ENCODE data around the gene ALB.

Gene ALB

DNA sequence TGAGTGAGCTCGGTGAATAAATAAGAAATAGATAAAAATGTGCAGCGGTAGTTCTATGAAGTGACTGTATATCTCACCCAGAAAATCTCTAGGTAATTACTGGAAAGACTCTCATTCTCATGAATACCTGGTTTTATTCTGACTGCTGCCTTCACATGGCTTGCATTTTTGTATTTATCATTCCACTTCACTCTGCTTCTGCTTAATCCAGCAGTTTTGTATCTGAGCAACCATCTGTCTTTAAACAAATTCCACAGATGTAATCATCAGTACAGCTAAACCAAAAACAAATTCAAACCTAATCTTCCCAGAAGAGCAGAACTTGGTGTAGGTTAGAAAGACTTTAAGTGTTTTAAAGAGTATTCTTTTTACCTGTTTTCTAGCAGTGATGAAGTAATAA lies 11.2 kb upstream of the ALB start:
- H3K79me2 ChIP-seq (ENCODE audit: low read length): no peaks in the 10 kb centered on the region
- no peak for TF ChIP-seq EZH2phosphoT487 (IDR thresholded peaks at IDR 0.05; ENCODE audit: low read depth)
- TF ChIP-seq, protein P1, sequence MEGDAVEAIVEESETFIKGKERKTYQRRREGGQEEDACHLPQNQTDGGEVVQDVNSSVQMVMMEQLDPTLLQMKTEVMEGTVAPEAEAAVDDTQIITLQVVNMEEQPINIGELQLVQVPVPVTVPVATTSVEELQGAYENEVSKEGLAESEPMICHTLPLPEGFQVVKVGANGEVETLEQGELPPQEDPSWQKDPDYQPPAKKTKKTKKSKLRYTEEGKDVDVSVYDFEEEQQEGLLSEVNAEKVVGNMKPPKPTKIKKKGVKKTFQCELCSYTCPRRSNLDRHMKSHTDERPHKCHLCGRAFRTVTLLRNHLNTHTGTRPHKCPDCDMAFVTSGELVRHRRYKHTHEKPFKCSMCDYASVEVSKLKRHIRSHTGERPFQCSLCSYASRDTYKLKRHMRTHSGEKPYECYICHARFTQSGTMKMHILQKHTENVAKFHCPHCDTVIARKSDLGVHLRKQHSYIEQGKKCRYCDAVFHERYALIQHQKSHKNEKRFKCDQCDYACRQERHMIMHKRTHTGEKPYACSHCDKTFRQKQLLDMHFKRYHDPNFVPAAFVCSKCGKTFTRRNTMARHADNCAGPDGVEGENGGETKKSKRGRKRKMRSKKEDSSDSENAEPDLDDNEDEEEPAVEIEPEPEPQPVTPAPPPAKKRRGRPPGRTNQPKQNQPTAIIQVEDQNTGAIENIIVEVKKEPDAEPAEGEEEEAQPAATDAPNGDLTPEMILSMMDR (IDR thresholded peaks at IDR 0.05; ENCODE audit: low read depth, low read length): no peak
- no peaks in the 10 kb centered on the region for H3K9me3 ChIP-seq (ENCODE audit: insufficient read depth, low read length)
- no peak overlapping the region for H2AFZ ChIP-seq (ENCODE audit: low read depth, low read length)
- H3K9ac ChIP-seq (ENCODE audit: low read length): no peak overlapping the region
- no peaks in the 10 kb centered on the region for H4K20me1 ChIP-seq (ENCODE audit: insufficient read depth, low read length)
- no peak overlapping the region for H3K4me2 ChIP-seq (ENCODE audit: low read length)
- H3K27me3 ChIP-seq (ENCODE audit: low read depth, low read length): no peaks in the 10 kb centered on the region
- H3K4me1 ChIP-seq (ENCODE audit: low read length): peaks cover 3% of the 10 kb centered on the region; the same call in 1 of the 2 replicates
- no peak overlapping the region for H3K27ac ChIP-seq (ENCODE audit: low read length)
- H3K36me3 ChIP-seq (replicated peaks; ENCODE audit: low read depth, low read length): no peaks in the 10 kb centered on the region
- H3K4me3 ChIP-seq (ENCODE audit: low read length): no peak overlapping the region

DNA sequence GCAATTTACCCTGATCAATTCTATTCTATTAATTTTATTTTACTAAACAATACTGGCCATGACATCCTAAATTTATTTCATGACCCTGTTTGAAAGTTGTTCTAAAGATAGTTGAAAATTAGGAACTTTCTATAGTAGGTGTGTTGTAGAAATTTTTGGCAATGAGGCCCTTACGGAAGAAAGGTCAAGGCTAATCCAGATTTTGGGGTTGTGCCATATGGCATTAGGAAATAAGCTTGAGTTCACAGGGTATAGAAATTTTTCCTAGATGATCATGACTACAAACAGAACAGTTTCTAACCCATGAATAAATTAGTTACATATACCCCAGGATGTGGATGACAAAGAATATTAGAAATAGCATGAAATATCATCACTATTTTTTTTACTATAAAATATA lies 7.8 kb upstream of the ALB start:
- TF ChIP-seq, protein P1 (IDR thresholded peaks at IDR 0.05; ENCODE audit: low read depth, low read length): no peak
- TF ChIP-seq EZH2phosphoT487 (IDR thresholded peaks at IDR 0.05; ENCODE audit: low read depth): no peak
- Histone ChIP-seq H3K27ac (ENCODE audit: low read length) (no peak overlapping the region), H3K79me2 (ENCODE audit: low read length) (no peaks in the 10 kb centered on the region), H3K27me3 (ENCODE audit: low read depth, low read length) (no peaks in the 10 kb centered on the region), H3K4me1 (ENCODE audit: low read length) (no peaks in the 10 kb centered on the region), H3K36me3 (replicated peaks; ENCODE audit: low read depth, low read length) (no peaks in the 10 kb centered on the region), H3K4me3 (ENCODE audit: low read length) (no peak overlapping the region), H3K9me3 (ENCODE audit: insufficient read depth, low read length) (no peaks in the 10 kb centered on the region), H4K20me1 (ENCODE audit: insufficient read depth, low read length) (no peaks in the 10 kb centered on the region), H3K4me2 (ENCODE audit: low read length) (no peak overlapping the region), H3K9ac (ENCODE audit: low read length) (no peak overlapping the region), H2AFZ (ENCODE audit: low read depth, low read length) (no peak overlapping the region)

DNA sequence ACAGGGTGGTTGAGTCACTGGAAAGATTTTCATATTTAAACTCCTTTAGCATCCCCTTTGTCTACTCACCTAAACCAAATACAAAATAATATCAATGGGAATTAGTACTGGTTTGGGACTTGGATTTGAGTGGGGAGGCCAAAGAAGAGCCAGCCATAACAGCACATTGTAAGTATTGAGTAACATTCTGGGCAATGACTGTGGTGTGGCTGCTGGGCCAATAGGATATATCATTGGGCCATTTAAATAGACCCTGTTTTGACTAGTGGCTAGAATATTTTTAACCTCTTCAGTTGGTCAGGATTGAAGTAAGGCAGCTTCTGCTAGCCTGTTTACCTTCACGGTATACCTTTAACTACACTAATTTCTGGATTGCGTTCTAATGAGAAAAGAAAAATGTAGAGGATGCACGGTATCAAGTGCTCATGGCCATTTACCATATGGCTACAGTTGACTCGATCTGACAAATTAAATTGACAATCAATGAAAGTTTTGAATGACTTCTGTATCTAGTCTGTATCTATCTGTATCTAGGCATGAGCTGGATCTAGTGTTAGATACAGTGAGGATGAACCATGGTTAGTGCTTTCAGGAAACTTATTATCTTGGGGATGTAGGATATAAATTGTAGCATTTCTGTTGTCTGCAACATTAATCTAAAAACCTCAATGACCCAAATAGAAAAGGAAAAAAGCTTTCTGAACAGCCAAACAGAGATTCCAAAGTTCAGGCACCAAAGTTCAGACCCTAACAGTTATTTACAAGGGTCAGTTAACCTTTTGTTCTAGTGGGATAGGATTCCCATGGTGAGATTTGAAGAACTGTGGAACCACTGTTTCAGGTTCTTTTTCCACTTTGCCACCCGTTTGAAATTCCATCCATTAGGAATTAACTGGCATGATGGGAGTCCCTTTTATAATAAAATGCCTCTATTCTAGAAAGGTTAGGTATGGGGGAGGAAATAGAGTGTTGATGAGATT lies 6.8 kb upstream of the ALB start:
- no peak for TF ChIP-seq EZH2phosphoT487 (IDR thresholded peaks at IDR 0.05; ENCODE audit: low read depth)
- TF ChIP-seq, protein P1 (IDR thresholded peaks at IDR 0.05; ENCODE audit: low read depth, low read length): no peak
- no peak overlapping the region for H3K9ac ChIP-seq (ENCODE audit: low read length)

DNA sequence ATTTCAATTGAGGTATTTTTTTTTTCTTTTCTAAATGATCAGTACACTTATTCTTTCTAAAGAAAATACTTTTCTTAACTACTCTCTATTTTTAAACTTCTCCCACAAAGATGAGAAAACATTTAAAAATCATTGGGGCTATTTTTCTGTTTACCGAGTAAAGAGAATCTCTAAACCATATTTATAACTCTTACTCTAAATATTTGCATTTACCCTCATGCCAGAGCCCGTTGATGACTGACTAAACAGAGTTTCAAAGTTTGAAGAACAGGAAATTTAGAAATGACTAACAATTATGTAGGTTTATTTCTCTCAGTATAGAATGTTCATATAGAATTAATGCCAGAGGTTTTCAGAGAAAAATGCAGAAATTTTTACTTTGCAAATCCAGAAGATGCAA lies 2.7 kb upstream of the ALB start:
- no peak overlapping the region for H3K4me2 ChIP-seq (ENCODE audit: low read length)

More for the DNA sequence above, 6.8 kb upstream of the ALB start:
- H3K9me3 ChIP-seq (ENCODE audit: insufficient read depth, low read length): no peaks in the 10 kb centered on the region
- no peak overlapping the region for H3K4me2 ChIP-seq (ENCODE audit: low read length)
- no peaks in the 10 kb centered on the region for H4K20me1 ChIP-seq (ENCODE audit: insufficient read depth, low read length)
- H3K27ac ChIP-seq (ENCODE audit: low read length): no peak overlapping the region
- H3K4me1 ChIP-seq (ENCODE audit: low read length): no peaks in the 10 kb centered on the region
- H3K36me3 ChIP-seq (replicated peaks; ENCODE audit: low read depth, low read length): no peaks in the 10 kb centered on the region
- H3K4me3 ChIP-seq (ENCODE audit: low read length): no peak overlapping the region
- no peaks in the 10 kb centered on the region for H3K79me2 ChIP-seq (ENCODE audit: low read length)
- no peaks in the 10 kb centered on the region for H3K27me3 ChIP-seq (ENCODE audit: low read depth, low read length)
- H2AFZ ChIP-seq (ENCODE audit: low read depth, low read length): no peak overlapping the region

More for the DNA sequence above, 2.7 kb upstream of the ALB start:
- no peaks in the 10 kb centered on the region for H3K4me1 ChIP-seq (ENCODE audit: low read length)
- H2AFZ ChIP-seq (ENCODE audit: low read depth, low read length): no peak overlapping the region
- no peaks in the 10 kb centered on the region for H3K79me2 ChIP-seq (ENCODE audit: low read length)
- no peaks in the 10 kb centered on the region for H3K9me3 ChIP-seq (ENCODE audit: insufficient read depth, low read length)
- H4K20me1 ChIP-seq (ENCODE audit: insufficient read depth, low read length): no peaks in the 10 kb centered on the region
- no peak overlapping the region for H3K27ac ChIP-seq (ENCODE audit: low read length)
- H3K4me3 ChIP-seq (ENCODE audit: low read length): no peak overlapping the region
- H3K36me3 ChIP-seq (replicated peaks; ENCODE audit: low read depth, low read length): no peaks in the 10 kb centered on the region
- no peak for TF ChIP-seq EZH2phosphoT487 (IDR thresholded peaks at IDR 0.05; ENCODE audit: low read depth)
- TF ChIP-seq, protein P1 (IDR thresholded peaks at IDR 0.05; ENCODE audit: low read depth, low read length): no peak
- no peaks in the 10 kb centered on the region for H3K27me3 ChIP-seq (ENCODE audit: low read depth, low read length)
- H3K9ac ChIP-seq (ENCODE audit: low read length): no peak overlapping the region
